ENCODE measurements around the gene AFF3. TPM values are rescaled to one million over a fixed set of nuclear protein-coding genes. Genes with fewer than 3 reads are reported as not detected.

AFF3 gene
- total RNA-seq, 1 donor from 2014 or later: 20.9 TPM

- Mint-ChIP-seq H3K36me3 (ENCODE audit: low read depth) (peaks cover 3% of the 10 kb centered on the region), H3K9me3 (peaks cover 13% of the 10 kb centered on the region), H3K4me1 (no peaks in the 10 kb centered on the region), H3K27ac (ENCODE audit: unreplicated experiment) (no peak overlapping the region), H3K4me3 (no peak overlapping the region), H3K27me3 (ENCODE audit: low read depth) (no peaks in the 10 kb centered on the region)
- no peak for DNase-seq (ENCODE audit: low read depth, low spot score)
- TF ChIP-seq, protein P1, sequence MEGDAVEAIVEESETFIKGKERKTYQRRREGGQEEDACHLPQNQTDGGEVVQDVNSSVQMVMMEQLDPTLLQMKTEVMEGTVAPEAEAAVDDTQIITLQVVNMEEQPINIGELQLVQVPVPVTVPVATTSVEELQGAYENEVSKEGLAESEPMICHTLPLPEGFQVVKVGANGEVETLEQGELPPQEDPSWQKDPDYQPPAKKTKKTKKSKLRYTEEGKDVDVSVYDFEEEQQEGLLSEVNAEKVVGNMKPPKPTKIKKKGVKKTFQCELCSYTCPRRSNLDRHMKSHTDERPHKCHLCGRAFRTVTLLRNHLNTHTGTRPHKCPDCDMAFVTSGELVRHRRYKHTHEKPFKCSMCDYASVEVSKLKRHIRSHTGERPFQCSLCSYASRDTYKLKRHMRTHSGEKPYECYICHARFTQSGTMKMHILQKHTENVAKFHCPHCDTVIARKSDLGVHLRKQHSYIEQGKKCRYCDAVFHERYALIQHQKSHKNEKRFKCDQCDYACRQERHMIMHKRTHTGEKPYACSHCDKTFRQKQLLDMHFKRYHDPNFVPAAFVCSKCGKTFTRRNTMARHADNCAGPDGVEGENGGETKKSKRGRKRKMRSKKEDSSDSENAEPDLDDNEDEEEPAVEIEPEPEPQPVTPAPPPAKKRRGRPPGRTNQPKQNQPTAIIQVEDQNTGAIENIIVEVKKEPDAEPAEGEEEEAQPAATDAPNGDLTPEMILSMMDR (conservative IDR thresholded peaks at IDR 0.05): no peak
Observed at GRCh38 chr2:99537910-99538485, 604.4 kb downstream of the AFF3 start.

- TF ChIP-seq, protein P1 (conservative IDR thresholded peaks at IDR 0.05): no peak
- no peak for DNase-seq (ENCODE audit: low read depth, low spot score)
- Mint-ChIP-seq H3K9me3 (no peaks in the 10 kb centered on the region), H3K27ac (ENCODE audit: unreplicated experiment) (no peak overlapping the region), H3K4me3 (no peak overlapping the region), H3K27me3 (ENCODE audit: low read depth) (peaks cover 2% of the 10 kb centered on the region), H3K36me3 (ENCODE audit: low read depth) (no peaks in the 10 kb centered on the region), H3K4me1 (no peaks in the 10 kb centered on the region)
Observed at GRCh38 chr2:99524056-99524455, 618.3 kb downstream of the AFF3 start.

DNA sequence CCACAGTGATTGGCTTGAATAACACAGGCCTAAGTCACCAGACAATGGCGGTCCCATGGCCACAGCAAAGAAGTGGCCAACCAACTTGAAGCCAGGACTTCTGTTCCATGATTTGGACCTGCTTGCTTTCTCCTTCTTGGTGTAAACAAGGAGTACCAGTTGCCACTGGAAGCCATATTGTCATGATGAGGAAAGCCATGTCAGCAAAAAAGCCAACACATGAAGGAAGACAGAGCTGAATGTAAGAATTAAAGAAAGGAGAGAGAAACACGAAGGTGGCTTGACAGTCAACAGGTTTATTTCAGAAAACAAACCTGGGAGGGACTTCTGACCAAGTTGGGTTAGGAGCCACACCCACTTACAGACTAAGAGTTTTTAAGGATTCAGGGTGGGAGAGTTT, 620.2 kb downstream of the AFF3 start:
- Mint-ChIP-seq H3K4me3 (no peak overlapping the region), H3K27ac (ENCODE audit: unreplicated experiment) (no peak overlapping the region), H3K9me3 (no peaks in the 10 kb centered on the region), H3K27me3 (ENCODE audit: low read depth) (peaks cover 3% of the 10 kb centered on the region), H3K36me3 (ENCODE audit: low read depth) (no peaks in the 10 kb centered on the region), H3K4me1 (no peaks in the 10 kb centered on the region)
- no peak for DNase-seq (ENCODE audit: low read depth, low spot score)
- TF ChIP-seq, protein P1 (conservative IDR thresholded peaks at IDR 0.05): no peak

GRCh38 chr2:99520813-99521212, 621.6 kb downstream of the AFF3 start:
- no peak overlapping the region for H3K4me3 Mint-ChIP-seq

GRCh38 chr2:99520195-99520594, 622.2 kb downstream of the AFF3 start:
- TF ChIP-seq, protein P1 (conservative IDR thresholded peaks at IDR 0.05): no peak
- Mint-ChIP-seq H3K9me3 (no peaks in the 10 kb centered on the region), H3K4me1 (no peaks in the 10 kb centered on the region), H3K36me3 (ENCODE audit: low read depth) (no peaks in the 10 kb centered on the region), H3K27me3 (ENCODE audit: low read depth) (peaks cover 3% of the 10 kb centered on the region), H3K27ac (ENCODE audit: unreplicated experiment) (no peak overlapping the region), H3K4me3 (no peak overlapping the region)
- no peak for DNase-seq (ENCODE audit: low read depth, low spot score)

More at GRCh38 chr2:99520813-99521212, 621.6 kb downstream of the AFF3 start:
- H3K9me3 Mint-ChIP-seq: no peaks in the 10 kb centered on the region
- H3K27ac Mint-ChIP-seq (ENCODE audit: unreplicated experiment): no peak overlapping the region
- no peaks in the 10 kb centered on the region for H3K36me3 Mint-ChIP-seq (ENCODE audit: low read depth)
- H3K27me3 Mint-ChIP-seq (ENCODE audit: low read depth): peaks cover 3% of the 10 kb centered on the region
- H3K4me1 Mint-ChIP-seq: no peaks in the 10 kb centered on the region
- TF ChIP-seq, protein P1 (conservative IDR thresholded peaks at IDR 0.05): no peak
- DNase-seq (ENCODE audit: low read depth, low spot score): no peak
